Effector CD8-positive, alpha-beta T cell (primary cell): ENCODE results near the gene NDUFS1.
"Not testable (repeated sequence)": the region's sequence is repeated elsewhere in the genome, so short reads cannot be mapped to it uniquely, and the experiment has no call there.

ENCODE experiments used
- DNase-seq: peaks from one replicate; lab custom pipeline; 2025; lab: John Stamatoyannopoulos, UW
- total RNA-seq, 4 experiments: gene quantifications; one replicate each; lab custom pipeline; 2026; lab: John Stamatoyannopoulos, UW

Gene NDUFS1
- 122 to 163 (median 133) reads per million in 4 experiments for total RNA-seq

DNA sequence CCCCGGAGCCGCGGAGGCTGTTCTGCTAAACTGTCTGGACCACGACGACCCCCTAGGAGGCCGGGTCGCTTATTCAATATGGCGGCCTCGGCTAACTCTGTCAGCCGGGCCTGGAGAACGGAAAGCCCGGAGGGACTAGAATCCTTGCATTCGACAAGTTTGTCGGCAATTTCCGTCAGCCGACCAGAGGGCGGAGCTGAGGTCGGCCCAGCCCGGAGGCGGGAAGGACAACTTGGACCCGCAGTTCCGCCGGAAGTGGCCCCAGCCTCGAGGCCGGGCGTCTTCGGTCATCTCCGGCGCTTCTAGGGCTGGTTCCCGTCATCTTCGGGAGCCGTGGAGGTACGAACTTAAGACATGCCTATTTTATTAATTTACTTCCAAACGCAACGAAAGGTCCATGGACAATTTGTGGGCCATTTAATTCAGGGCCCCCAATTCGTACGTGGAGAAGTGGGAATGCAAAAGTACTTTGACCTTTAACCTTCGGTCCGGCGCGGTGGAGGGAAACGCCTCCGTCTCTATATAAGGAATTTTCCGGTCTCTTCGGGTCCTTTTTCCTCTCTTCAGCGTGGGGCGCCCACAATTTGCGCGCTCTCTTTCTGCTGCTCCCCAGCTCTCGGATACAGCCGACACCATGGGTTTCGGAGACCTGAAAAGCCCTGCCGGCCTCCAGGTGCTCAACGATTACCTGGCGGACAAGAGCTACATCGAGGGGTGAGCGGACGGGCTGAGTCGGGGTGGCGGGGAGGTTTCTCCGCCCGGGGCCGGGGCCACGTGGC is at the start of gene NDUFS1, which contains the start of gene EEF1B2:
NDUFS1 (minus strand) TSS at position 99 of the 779 bp plus-strand sequence. CDS start 5,766 bp downstream, outside the sequence.
EEF1B2 (plus strand) TSS at position 550 of the 779 bp plus-strand sequence; CDS start at position 635, 85 bp downstream.
- peak; percentile 93 for DNase-seq

DNA sequence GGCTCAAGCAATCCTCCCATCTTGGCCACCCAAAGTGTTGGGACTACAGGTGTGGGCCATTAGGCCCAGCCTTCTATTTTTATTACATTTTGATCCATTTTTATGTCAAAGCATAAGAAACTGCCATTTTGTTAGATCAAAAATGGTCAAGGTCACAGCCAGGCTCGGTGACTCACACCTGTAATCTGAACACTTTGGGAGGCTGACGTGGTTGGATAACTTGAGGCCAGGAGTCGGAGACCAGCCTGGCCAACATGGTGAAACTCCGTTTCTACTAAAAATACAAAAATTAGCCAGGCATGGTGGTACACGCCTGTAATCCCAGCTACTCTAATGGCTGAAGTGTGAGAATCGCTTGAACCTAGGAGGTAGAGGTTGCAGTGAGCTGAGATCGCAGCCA is 49.7 kb upstream of the NDUFS1 start:
- DNase-seq: no peak

DNA sequence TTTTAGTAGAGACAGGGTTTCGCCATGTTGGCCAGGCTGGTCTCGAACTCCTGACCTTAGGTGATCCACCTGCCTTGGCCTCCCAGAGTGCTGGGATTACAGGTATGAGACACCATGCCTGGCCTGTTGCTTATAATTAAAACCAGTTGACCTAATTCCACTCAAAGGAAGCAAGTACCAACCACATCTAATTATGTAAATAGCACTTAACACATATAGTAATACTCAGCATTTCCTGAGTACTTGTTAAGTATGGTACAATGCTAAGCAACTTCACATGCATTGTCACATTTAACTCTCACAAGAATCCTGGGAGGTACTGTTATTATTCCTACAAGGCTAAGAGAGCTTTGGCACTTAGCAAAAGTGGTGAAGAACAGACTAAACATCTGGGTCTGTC is 48.1 kb upstream of the NDUFS1 start:
- DNase-seq: not testable (repeated sequence)

DNA sequence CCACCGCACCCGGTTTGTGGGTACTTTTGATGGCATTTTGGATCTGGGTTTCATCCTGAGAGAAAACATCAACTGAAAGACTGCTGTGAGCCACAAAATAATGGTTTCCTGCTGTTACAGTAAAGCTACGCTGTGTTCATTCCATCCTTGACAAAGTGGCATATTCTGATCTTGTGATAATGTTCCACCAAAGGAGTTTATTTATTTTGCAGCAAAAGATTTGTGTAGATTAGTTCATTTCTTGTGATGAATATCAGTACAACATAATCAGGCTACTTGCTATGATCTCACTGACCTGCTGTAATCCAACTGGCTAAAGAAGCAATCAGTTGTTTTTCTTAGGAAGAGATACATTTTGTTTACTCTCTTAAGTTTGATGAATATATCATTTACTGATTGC is 45.5 kb upstream of the NDUFS1 start:
- DNase-seq: no peak

DNA sequence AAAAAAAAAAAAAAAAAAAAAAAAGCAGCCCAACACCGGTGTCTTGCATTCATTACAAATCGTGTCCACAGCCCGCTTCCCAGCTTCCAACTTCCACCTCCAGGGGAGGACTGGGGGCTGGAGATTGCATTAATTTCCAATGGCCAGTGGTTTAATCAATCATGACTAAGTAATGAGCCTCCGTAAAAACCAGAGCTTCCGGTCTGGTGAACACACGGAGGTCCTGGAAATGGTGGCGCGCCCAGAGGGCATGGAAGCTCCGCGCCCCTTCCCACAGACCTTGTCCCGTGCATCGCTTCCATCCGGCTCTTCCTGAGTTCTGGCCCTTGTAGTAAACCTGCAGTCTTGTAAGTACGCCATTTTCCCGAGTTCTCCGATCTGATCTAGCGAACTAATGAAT is 44.1 kb upstream of the NDUFS1 start:
- no peak for DNase-seq

DNA sequence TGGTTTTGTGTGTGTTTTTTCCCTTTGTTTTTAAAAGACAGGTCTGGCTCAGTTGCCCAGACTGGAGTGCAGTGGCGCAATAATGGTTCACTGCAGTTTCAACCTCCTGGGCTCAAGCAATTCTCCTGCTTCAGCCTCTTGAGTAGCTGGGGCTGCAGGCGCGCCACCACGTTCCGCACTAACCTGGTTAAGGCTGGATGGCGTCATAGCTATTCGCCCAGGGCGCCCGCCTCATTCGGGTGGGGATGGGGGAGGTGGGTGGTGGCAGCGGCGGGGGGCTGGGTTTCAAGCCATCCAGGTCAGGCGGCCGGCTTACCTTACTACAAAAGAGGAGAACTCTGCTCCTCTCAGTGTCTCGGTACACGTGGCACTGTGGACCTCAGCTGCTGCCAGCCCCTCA is 43.2 kb upstream of the NDUFS1 start:
- no peak for DNase-seq

DNA sequence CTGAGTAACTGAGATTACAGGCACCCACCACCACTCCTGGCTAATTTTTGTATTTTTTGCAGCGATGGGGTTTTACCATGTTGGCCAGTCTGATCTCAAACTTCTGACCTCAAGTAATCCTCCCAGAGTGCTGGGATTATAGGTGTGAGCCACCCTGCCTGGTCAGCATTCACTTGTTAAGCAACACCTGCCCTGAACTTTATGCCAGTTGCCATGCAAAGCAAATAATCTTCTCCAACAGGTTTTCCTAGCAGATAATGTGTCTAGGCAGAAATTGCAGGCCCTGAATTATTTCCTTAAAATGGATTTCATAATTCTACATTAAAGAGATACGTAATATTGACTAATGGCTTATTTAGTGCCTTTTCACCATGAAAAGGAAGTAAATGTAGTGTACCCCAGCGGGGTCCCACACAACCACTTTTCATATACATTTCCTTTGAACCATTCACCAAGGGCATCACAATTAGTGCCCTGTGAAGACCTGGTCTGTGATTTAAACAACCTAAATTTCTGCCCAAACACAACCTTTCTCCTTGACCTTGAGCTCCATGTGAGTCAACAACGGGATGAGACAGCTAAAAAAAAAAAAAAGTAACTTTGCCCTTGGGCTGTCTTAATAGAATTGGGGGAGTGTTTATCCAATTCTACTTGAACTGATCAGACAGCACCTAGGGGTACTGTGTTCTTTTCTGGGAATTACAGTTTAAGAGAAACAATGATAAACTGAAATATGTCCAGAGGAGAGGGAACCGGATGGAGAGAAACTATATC is 42.0 kb upstream of the NDUFS1 start:
- no peak for DNase-seq

DNA sequence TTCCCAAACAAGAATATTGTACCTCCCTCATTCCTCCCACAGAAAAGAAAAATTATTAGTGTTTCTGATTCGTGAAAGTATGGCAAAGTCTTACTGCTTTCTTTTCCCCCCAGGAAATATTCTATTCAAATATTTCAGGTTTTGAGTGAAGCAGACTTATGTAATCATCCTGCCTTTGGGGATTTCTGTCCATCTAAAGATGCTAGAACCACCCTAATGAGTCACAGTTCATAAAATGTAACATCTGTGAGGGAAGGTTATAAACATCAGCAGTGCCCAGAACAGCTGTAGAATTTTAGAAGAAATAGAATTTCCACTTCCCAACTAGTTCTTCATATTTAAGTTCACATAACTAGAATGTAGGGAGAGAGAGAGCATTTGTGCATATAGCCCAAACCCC is 39.4 kb upstream of the NDUFS1 start:
- DNase-seq: no peak

DNA sequence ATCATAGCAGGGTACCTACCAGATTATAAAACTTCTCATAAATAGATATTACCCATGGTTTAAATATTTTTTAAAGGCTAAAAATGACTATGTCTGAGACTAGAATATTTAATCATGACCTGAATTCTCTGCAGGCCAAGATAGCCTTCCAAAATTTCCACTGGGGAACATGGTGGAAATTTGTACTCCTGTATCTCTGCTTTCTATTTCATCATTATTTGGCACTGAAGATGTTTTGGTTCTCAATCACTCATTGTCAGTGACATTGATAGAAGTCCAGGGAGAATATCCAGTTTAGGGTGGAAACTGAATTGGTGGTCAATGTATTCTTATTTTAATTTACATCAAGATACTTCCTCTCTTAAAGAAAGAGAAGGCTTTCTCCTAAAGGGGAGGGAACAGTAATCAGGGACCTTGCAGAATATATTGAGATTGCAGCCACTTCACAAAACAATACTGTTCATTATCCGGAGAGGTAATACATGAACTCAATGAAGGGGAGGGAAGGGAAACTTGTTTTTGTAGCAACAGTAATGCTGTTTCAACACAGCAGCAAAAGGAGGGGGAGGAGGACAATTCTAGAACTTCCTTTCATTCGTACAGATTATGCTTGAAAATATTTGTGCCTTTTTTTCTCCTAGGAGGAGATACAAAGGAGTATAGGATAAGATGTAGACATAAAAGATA is 34.6 kb upstream of the NDUFS1 start:
- no peak for DNase-seq

DNA sequence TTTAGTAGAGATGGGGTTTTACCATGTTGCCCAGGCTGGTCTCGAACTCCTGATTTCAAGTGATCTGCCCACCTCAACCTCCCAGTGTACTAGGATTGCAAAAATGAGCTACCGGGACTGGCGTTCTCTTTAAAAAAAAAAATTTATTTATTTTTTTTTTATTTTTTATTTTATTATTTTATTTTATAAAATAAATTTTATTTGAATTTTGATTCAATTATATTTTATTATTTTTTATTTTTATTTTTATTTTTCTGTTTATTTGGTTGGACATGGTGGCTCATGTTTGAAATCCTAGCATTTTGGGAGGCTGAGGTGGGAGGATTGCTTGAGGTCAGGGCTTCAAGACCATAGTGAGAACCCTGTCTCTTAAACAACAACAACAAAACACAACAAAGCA is 32.9 kb upstream of the NDUFS1 start:
- no peak for DNase-seq

DNA sequence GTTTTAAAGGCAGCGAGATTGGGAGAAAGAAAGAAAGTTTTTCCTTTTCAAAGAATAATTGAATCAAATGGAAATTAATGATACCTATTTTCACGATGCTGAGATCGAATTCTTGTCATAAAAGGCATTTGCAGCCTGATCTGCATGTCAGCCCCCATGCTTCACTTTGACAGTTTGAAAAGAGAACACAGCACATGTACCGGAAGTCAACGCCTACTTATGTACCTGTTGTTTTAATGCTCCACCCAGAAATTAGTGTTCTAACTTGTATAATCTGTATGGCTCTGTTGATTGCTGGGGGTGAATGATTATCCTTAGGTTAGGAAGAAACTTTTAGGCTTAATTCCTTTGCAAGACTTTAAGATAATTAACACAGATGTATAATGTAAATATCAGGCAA is 31.4 kb upstream of the NDUFS1 start:
- DNase-seq: no peak

DNA sequence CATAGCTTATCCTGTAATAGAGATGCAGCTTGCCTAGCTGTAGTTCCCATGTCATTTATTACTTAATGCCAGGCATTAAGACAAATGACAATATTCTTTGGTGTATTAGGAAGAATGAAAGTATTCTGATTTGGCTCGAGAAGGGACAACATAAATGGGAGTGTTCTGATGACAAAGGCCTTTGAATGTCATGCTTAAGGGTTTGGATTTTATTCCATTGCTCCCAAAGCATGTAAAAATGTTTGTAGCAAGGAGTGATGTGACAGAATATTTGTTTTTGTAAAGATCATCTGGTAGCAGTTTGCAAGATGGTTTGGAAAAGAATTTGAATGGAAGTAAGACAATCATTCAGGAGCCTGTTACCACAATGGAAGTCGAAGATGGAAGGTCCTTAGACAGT is 30.9 kb upstream of the NDUFS1 start:
- DNase-seq: no peak

DNA sequence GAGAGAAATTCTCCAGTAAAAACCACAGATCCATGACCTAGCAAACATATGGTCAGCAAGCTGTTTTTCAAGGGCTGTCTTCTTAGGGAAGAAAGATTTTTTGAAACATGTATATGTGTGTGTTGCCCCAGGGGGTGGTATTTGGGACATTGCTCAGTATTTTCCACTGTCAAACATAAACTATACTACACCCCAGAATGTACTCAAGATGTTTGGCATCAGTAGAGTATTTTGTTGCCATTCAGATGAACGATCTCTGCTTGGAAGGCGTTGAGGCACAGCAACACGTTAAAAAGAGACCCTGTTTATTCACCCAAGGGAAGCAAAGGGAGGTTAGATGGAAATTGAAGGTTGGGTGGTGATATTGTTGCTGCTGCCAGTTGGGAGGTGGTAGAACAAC is 30.4 kb upstream of the NDUFS1 start:
- no peak for DNase-seq

DNA sequence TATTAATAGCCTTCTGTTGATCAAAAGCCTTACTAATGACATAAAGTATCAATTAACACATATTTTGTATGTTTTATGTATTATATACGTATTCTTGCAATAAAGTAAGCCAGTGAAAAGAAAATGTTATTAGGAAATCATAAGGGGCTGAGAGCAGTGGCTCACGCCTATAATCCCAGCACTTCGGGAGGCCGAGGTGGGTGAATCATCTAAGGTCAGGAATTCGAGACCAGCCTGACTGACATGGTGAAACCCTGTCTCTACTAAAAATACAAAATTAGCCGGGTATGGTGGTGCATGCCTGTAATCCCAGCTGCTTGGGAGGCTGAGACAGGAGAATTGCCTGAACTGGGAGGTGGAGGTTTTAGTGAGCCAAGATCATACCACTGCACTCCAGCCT is 22.3 kb upstream of the NDUFS1 start:
- not testable (repeated sequence) for DNase-seq

DNA sequence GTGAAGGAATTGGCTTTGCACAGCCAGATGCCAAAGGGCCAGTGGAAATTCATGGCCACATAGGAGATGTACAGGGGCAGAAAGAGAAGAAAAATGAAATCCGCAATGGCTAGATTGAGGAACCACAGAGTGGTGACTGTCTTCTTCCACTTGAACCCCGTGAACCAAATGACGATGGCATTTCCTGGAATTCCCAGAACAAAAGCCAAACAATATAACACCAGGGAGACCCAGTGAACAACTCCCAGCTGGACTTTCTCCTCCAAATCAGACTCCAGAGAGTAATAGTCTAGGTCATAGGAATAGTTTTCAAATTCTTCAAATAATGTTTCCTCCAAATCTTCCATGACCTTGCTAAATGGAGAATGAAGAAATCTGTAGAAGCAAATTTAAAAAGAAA is 17.7 kb upstream of the NDUFS1 start:
- no peak for DNase-seq

DNA sequence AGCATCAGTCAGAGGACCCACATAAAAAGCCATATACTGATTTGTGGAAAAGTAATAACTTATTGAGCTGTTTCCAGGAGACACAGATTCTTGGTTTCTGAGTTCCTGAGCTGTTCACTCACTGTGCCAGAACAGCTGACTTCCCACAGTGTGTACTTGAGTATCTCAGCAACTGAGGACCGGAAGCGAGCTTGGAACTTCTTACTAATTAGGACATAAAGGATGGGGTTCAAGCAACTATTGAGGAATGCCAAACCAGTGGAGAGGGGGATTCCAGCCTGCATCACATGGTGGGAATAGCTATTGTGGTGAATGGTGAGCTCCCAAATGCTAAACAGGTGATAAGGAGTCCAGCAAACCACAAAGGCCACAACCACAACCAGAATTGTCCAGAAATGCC is 16.9 kb upstream of the NDUFS1 start:
- DNase-seq: no peak

DNA sequence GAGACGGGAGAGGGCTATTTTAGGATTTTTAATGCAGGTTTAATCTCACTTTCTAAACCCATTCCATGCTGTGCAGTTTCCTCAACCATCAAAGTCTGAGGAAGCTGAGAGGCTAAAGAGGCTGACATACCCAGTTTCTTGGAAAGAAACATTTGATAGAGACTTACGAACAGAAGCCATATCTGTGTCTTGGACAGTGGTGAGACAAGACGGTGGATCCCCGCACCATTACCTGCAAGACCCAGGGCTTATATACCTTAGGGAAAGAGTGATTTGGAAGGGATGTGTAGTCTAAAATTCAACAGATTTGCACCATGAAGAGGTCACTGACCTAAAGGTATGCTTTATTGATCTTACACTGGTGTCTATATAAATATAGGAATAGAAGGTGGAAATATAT is 13.9 kb upstream of the NDUFS1 start:
- no peak for DNase-seq

DNA sequence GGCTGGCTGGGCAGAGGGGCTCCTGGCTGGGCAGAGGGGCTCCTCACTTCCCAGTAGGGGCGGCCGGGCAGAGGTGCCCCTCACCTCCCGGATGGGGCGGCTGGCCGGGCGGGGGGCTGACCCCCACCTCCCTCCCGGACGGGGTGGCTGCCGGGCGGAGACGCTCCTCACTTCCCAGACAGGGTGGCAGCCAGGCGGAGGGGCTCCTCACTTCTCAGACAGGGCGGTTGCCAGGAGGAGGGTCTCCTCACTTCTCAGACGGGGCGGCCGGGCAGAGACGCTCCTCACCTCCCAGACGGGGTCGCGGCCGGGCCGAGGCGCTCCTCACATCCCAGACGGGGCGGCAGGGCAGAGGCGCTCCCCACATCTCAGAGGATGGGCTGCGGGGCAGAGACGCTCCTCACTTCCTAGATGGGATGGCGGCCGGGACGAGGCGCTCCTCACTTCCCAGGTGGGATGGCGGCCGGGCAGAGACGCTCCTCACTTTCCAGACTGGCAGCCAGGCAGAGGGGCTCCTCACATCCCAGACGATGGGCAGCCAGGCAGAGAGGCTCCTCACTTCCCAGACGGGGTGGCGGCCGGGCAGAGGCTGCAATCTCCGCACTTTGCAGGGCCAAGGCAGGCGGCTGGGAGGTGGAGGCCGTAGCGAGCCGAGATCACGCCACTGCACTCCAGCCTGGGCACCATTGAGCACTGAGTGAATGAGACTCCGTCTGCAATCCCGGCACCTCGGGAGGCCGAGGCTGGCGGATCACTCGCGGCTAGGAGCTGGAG is 12.6 kb upstream of the NDUFS1 start:
- not testable (repeated sequence) for DNase-seq

DNA sequence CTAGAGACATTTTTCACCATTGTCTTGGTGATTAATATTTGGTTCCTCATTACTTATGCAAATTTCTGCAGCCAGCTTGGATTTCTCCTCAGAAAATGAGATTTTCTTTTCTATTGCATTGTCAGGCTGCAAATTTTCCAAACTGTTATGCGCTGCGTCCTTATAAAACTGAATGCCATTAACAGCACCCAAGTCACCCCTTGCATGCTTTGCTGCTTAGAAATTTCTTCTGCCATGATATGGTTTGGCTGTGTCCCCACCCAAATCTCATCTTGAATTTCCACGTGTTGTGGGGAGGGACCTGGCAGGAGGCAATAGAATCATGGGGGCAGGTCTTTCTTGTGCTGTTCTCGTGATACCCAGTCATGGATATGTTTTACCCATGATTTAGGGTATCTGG is 9.0 kb upstream of the NDUFS1 start:
- not testable (repeated sequence) for DNase-seq

DNA sequence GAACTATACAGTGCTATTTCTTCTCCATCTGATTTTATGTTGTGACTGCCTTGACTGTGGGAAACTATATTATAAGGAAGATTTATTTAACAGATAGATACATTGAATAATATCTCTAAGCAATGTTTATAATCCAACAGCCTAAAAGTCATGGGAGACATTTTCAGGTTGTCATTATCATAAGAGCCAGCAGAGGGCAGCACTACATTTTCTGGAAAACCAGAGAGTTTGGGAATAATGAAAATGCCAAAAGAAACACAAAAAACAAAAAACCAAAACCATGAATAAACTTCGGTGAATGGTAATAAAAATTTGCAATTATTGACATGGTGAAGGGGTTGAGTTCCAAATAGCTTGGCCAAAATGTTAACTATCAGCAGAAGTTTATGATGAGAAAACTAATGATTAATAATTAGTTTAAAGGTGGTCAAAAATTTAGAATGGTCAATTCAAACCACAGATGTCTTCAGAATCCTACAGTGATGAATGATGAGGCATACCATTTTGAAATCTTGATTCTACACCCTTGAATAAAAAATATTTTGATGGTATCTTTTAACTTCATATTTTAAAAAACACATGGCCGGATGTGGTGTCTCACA is 5.1 kb upstream of the NDUFS1 start:
- DNase-seq: peak; percentile 3

DNA sequence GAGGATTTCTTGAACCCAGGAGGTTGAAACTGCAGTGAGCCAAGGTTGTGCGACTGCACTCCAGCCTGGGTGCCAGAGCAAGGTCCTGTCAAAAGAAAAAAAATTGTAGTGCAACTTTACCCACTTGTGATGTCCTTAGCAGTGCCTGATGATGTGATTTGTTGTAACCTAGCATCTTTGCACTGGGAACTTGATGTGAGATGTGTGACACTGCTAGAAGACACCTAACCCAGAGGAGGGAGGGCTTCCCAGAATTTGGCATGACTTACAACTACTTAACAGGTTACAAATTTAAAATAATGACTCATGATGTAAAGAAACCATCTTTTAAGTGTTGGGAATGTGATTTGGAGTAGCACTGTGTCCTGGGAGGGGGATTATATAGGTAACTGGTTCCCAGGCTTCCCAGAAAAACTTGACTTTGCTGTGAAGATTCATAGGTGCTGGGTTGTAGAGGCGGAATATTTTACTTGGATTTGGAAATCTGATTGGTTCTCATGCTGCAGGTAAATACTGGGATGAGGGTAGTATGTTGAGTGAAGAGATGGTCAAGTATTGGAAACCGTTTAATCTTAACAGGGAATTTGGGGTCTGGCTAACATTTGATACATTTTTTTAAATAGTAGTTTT is 4.1 kb upstream of the NDUFS1 start:
- DNase-seq: no peak
